HCEC 1CT (cell line): ENCODE results near the gene TRAP1.
"Not testable (repeated sequence)": the region's sequence is repeated elsewhere in the genome, so short reads cannot be mapped to it uniquely, and the experiment has no call there.

Experiments used
- DNase-seq: peaks from one replicate; pipeline ENCODE4 v3.0.0-alpha.2; 2017

Gene TRAP1

GRCh38 chr16:3735541-3735940, 18.2 kb upstream of the TRAP1 start:
- DNase-seq = no peak

- no peak for DNase-seq
Measured at GRCh38 chr16:3734758-3735221, 17.5 kb upstream of the TRAP1 start.

DNA sequence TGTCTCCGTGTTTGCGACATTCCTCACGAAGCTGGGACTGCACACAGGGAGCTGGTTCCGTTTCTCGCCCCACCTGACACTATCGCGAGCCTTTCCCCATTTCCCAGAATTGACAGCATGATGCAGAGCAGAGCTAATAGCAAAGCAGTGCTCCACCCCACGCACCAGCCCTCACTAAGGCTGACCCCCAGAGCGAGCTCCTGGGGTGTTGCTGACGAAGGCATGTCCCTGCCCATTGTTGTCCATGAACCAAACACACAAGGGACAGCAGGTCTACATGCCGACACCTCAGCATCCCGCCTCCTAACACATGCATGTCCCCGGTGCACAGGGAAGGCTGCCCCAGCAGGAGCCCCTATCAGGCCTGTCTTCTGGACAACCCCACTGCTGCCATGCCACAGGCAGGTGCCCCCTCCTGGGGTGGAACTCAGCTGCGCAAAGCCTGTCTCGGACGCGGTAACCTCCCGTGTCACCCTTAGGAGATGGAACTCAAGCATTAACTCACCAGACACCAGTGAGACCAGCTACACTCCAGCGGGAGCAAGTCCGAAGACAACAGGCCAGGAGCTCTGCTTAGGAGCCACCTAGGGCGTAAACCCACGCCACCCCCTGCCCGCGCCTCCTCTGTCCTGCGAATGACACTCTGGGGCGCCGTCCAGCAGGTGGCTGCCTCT, 16.9 kb upstream of the TRAP1 start:
- no peak for DNase-seq

- no peak for DNase-seq
Measured at GRCh38 chr16:3732171-3732570, 14.8 kb upstream of the TRAP1 start.

GRCh38 chr16:3731126-3731935, 14.0 kb upstream of the TRAP1 start:
- no peak for DNase-seq

DNA sequence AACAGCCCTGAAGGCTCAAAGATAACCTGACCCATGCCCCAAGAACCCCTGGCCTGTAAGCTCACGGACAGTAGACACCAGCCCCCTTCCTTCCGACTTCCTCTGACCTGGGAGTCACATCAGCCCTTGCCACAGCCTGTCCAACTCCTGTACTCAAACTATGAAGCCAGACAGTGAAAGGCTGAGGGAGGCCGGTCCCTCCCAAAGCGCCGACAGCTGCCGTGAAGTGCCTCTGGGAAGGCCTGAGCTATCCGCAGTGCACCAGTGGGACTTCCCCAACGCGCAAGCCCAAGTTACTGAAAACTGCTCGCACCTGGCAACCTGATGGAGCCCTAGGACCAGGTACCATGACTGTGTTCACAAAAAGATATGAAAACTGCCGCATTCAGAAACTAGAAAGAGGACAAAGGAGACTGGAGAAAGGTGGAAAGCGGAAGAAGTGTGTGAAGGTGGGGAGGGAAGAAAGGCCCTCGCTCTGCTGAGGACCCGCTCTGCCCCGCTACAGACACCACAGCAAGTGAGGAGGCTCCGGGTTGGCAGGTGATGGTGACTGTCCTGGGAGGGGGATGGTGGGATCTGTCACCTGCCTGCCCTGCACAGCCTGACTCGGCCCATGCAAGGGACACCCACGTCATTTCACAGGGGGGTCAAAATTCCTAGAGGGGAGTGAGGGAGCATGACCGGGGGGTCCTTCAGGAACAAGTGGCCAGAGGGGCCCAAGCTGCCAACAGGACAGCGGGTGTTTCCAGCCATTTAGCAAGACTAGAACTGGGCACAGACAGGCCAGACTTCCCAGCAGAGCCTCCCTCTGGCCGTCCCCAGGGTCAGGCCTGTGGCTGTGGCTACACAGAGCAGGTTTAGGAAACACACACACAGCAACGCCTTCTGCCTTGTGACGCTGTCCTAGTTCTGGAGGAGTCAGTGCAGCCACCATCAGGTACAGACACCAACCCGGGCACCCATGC, 13.1 kb upstream of the TRAP1 start:
- no peak for DNase-seq

- DNase-seq = no peak
Measured at GRCh38 chr16:3729161-3730112, 12.1 kb upstream of the TRAP1 start.

DNA sequence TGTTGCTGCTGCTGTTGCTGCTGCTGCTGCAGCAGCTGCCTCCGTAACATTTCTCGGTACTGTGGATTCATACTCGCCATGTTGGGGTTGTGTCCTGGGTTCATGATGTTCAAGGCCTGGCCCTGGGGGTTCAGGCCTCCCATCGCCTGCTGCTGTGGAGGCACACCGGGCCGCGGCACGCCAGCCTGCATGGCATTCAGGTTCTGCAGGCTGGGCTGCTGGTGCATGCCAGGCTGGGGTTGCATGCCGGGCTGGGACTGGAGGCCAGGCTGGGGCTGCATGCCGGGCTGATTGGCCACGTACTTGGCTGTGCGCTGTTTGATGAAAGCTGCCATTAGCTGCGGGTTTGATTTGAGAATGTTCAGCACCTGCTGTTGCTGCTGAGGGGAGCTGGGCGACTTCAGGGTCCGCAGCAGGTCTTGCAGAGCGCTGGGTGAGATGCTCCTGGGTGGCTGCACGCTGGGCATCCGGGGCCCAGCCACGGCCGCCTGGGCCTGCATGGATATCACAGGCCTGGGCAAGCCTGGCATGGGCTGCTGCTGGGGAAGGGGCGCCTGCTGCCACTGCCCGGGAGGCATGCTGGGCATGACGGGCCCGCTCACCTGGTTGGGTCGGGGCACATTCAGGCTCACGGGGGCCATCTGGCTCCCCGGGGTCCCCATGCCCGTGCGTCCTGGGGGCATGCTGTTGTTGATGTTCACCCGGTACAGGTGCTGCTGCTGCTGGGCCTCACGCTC, 11.3 kb upstream of the TRAP1 start:
- DNase-seq = no peak

DNA sequence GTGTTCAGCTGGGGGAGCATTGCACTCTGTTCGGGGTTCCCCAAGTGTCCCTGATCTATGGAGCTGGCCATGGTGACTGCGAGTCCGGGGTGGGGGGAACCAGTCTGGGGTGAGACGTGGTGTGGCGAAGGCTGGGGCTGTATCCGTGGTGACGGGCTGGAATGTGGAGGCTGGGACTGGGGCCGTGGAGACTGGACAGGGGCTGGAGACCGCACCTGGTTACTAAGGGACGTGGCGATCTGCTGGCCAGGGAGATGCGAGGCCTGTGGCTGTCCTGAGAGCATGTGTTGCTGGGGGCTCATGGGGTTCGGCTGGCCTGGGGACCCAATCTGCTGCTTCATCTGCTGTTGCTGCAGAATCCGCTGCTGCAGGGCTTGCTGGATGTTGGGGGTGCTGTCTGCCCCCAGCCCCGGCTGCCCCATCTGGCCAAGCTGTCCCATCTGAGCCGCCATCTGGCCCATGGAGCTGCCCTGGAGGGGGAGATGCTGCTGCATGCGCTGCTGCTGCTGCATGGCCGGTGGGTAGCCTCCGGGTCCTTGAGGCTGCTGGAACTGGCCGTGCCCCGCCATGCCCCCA, 10.6 kb upstream of the TRAP1 start:
- DNase-seq = no peak

GRCh38 chr16:3726021-3726687, 8.8 kb upstream of the TRAP1 start:
- DNase-seq = no peak

DNA sequence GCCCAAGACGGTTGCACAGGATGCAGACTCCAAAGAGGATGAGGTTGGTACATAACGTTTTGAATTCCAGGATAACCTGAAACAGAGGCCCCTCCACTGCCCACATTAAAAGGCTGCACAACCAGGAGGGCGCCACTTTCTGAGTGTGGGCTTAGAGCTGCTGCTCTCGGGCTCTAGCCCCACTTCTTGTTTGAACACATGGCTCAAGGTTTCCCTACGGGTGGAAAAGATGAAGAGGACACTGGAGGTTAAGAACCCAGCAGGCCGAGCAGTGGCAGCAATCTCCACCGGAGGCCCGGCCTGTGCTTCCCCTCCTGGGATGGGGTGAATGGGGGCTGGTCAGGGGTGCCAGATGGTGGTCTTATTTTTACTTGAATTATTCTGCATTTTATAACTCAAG, 8.0 kb upstream of the TRAP1 start:
- no peak for DNase-seq

DNA sequence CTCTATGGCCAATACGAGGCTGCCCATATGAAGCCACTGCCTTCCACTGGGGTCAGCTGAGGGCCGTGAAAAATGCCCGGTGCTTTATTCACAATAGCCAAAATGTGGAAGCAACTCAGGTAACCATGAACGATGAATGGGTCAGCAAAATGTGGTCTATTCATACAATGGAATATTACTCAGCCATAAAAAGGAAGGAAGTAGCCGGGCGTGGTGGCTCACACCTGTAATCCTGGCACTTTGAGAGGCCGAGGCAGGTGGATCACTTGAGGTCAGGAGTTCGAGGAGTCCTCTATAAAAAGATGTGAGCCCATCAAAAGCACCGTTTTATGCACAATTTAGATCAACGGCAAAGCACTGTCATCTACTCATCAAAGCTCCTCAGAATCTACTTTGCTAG, 5.2 kb upstream of the TRAP1 start:
- no peak for DNase-seq

- no peak for DNase-seq
Measured at GRCh38 chr16:3720418-3720817, 3.1 kb upstream of the TRAP1 start.

GRCh38 chr16:3718628-3719027, 1.3 kb upstream of the TRAP1 start:
- no peak for DNase-seq

DNA sequence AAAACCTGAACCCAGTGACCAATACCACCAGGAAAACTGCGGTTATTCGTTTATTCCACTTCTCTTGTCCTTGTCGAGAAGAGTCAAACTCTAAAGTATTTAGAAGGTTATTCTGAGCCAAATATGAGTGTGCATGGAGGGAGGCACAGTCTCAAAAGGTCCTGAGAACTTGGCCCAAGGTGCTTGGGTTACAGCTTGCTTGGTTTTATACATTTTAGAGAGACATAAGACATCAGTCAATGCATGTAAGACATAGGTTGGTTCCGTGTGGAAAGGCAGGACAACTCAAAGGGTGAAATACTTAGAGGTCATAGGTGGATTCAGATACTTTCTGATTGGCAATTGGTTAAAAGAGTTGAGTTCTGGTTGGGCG, 681 bp upstream of the TRAP1 start:
- DNase-seq = no peak

DNA sequence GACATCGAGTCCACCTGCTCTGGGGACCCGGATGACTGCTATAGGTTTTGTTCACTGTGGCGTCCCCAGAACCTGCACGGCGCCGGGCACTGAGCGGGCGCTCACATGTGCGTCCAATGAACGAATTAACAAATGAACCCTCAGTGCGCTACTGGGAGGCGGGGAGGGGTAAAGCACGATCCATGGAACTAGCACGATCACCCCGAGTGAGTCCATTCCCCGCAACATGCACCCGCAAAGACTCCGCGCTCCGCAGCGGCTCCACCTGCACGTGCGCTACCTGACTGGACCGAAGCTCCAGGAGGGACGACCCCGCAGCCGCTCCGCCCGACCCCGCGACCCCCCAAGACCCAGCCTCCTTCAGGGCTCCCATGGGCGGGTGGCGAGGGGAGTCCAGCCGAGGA, 491 bp downstream of the TRAP1 start:
- peak; percentile 25 for DNase-seq

DNA sequence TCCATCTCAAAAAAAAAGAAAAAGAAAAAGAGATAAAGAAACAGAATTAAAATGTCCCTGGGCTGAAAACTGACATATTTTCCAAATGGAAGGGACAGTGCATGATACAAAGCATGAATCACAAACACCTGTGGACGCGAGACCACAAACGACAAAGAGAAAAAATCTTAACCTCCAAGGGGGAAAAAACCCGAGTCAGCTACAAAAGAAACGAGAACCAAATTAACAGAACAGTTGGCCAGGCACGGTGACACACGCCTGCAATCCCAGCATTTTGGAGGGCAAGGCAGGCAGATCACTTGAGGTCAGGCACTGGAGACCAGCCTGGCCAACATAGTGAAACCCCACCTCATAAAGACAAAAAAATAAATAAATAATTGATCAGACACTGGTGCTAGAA, 1.9 kb downstream of the TRAP1 start:
- no peak for DNase-seq

GRCh38 chr16:3714378-3714777, 2.9 kb downstream of the TRAP1 start:
- DNase-seq = not testable (repeated sequence)

DNA sequence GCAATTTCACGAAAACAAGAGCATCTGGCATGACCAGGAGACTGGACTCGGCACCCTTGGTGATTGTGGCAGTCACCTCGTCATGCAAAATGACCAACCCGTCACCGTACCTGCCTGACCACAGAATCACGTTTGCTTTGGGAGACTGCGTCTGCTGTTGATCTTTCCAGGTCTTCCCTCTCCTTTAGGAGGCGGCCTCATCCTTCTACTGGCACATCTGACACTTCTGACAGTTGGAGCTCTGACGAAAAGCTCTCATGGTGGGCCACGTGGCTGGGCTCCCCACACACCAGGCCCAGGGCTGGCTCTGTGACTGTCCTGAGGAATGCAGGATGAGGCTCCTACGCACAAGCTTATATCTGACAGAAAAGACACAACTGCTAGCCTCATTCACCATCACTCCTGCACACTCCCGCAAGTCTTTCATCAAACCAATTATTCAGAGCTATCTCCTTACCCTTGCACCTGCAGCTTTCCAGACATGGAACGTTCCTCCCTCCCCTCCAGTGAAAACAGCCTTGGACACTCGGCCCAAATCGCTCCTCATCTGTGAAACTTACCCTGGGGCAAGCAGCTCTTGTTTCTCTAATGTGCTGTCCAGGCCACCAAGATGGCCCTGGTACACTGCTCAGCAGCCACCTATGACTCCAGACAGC, 3.6 kb downstream of the TRAP1 start:
- no peak for DNase-seq

GRCh38 chr16:3712861-3713372, 4.4 kb downstream of the TRAP1 start:
- DNase-seq = no peak
